ENCODE results near the gene SLC27A2. TPM values are rescaled to one million over a fixed set of nuclear protein-coding genes. Genes with fewer than 3 reads are reported as not detected.

The SLC27A2 gene
- total and polyA plus RNA-seq, 2 experiments from 2014 or later = 2.8 to 9.4 TPM

DNA sequence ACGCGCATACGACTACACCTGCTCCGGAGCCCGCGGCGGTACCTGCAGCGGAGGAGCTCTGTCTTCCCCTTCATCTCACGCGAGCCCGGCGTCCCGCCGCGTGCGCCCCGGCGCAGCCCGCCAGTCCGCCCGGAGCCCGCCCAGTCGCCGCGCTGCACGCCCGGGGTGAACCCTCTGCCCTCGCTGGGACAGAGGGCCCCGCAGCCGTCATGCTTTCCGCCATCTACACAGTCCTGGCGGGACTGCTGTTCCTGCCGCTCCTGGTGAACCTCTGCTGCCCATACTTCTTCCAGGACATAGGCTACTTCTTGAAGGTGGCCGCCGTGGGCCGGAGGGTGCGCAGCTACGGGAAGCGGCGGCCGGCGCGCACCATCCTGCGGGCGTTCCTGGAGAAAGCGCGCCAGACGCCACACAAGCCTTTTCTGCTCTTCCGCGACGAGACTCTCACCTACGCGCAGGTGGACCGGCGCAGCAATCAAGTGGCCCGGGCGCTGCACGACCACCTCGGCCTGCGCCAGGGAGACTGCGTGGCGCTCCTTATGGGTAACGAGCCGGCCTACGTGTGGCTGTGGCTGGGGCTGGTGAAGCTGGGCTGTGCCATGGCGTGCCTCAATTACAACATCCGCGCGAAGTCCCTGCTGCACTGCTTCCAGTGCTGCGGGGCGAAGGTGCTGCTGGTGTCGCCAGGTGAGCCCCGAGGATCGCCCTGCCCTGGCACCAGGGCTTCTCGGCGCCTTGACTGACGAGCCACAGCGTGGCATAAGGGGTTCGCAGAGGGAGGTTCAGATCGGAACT is 420 bp downstream of the SLC27A2 start:
- H4K20me1 ChIP-seq (replicated peaks; ENCODE audit: insufficient read depth) = no peaks in the 10 kb centered on the region
- DNase-seq (ENCODE audit: low spot score) (peak; percentile 65), ATAC-seq (peak; percentile 73)
- peaks cover 16% of the 10 kb centered on the region for H3K4me1 ChIP-seq (ENCODE audit: insufficient read depth)
- Mint-ChIP-seq H3K4me1 (peaks cover 23% of the 10 kb centered on the region), H3K4me3 (peak overlapping the region; percentile 90), H3K9me3 (no peaks in the 10 kb centered on the region), H3K36me3 (ENCODE audit: low read depth) (no peaks in the 10 kb centered on the region; the same call in 2 of the 3 replicates), H3K27me3 (ENCODE audit: insufficient read depth, low read depth, poor library complexity) (peaks cover 28% of the 10 kb centered on the region), H3K27ac (no peak overlapping the region)
- no peaks in the 10 kb centered on the region for H3K79me2 ChIP-seq (replicated peaks; ENCODE audit: insufficient read depth)
- peak overlapping the region; percentile 92 for H3K4me2 ChIP-seq
- peak overlapping the region; percentile 78 for H3K4me3 ChIP-seq
- peaks cover 5% of the 10 kb centered on the region; the same call in 1 of the 2 replicates for H3K9me2 ChIP-seq (ENCODE audit: insufficient read depth)
- peak overlapping the region; percentile 98 for H2AFZ ChIP-seq
- 0 out of 2 replicates have a peak, but pooled peaks cover 3% of the 10 kb centered on the region for H3F3A ChIP-seq (replicated peaks; ENCODE audit: low read depth)
- no peaks in the 10 kb centered on the region for H3K36me3 ChIP-seq (ENCODE audit: insufficient read depth)
- H3K27me3 ChIP-seq (ENCODE audit: insufficient read depth) = peaks cover 51% of the 10 kb centered on the region
- no peak for TF ChIP-seq CREB1 (CRISPR knock-in tag; IDR thresholded peaks at IDR 0.05; ENCODE audit: low read depth)
- 0 out of 2 replicates have a peak, but pooled peaks have one; percentile 5 for TF ChIP-seq POLR2AphosphoS5 (IDR thresholded peaks at IDR 0.05; ENCODE audit: low read depth)
- TF ChIP-seq, protein P1, sequence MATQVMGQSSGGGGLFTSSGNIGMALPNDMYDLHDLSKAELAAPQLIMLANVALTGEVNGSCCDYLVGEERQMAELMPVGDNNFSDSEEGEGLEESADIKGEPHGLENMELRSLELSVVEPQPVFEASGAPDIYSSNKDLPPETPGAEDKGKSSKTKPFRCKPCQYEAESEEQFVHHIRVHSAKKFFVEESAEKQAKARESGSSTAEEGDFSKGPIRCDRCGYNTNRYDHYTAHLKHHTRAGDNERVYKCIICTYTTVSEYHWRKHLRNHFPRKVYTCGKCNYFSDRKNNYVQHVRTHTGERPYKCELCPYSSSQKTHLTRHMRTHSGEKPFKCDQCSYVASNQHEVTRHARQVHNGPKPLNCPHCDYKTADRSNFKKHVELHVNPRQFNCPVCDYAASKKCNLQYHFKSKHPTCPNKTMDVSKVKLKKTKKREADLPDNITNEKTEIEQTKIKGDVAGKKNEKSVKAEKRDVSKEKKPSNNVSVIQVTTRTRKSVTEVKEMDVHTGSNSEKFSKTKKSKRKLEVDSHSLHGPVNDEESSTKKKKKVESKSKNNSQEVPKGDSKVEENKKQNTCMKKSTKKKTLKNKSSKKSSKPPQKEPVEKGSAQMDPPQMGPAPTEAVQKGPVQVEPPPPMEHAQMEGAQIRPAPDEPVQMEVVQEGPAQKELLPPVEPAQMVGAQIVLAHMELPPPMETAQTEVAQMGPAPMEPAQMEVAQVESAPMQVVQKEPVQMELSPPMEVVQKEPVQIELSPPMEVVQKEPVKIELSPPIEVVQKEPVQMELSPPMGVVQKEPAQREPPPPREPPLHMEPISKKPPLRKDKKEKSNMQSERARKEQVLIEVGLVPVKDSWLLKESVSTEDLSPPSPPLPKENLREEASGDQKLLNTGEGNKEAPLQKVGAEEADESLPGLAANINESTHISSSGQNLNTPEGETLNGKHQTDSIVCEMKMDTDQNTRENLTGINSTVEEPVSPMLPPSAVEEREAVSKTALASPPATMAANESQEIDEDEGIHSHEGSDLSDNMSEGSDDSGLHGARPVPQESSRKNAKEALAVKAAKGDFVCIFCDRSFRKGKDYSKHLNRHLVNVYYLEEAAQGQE (IDR thresholded peaks at IDR 0.05; ENCODE audit: unreplicated experiment) = no peak
- TF ChIP-seq, protein P2, sequence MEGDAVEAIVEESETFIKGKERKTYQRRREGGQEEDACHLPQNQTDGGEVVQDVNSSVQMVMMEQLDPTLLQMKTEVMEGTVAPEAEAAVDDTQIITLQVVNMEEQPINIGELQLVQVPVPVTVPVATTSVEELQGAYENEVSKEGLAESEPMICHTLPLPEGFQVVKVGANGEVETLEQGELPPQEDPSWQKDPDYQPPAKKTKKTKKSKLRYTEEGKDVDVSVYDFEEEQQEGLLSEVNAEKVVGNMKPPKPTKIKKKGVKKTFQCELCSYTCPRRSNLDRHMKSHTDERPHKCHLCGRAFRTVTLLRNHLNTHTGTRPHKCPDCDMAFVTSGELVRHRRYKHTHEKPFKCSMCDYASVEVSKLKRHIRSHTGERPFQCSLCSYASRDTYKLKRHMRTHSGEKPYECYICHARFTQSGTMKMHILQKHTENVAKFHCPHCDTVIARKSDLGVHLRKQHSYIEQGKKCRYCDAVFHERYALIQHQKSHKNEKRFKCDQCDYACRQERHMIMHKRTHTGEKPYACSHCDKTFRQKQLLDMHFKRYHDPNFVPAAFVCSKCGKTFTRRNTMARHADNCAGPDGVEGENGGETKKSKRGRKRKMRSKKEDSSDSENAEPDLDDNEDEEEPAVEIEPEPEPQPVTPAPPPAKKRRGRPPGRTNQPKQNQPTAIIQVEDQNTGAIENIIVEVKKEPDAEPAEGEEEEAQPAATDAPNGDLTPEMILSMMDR (conservative IDR thresholded peaks at IDR 0.05; ENCODE audit: low read depth in 2 of 2) = no peak
- no peak overlapping the region for H3K27ac ChIP-seq (ENCODE audit: low read depth)

GRCh38 chr15:50183112-50183794 is 1.3 kb downstream of the SLC27A2 start:
- peaks cover 28% of the 10 kb centered on the region for H3K27me3 Mint-ChIP-seq (ENCODE audit: insufficient read depth, low read depth, poor library complexity)
- TF ChIP-seq ZNF462 (CRISPR knock-in tag; IDR thresholded peaks at IDR 0.05) (no peak), EZH2 (IDR thresholded peaks at IDR 0.05; ENCODE audit: low read depth, unreplicated experiment) (no peak), EZH2phosphoT487 (IDR thresholded peaks at IDR 0.05; ENCODE audit: unreplicated experiment) (no peak)

More at GRCh38 chr15:50183112-50183794, 1.3 kb downstream of the SLC27A2 start:
- ATAC-seq (peak; percentile 7), DNase-seq (ENCODE audit: low spot score) (no peak)
- Histone ChIP-seq H3K4me1 (ENCODE audit: insufficient read depth) (peaks cover 16% of the 10 kb centered on the region), H3K36me3 (ENCODE audit: insufficient read depth) (no peaks in the 10 kb centered on the region), H2AFZ (peak overlapping the region; percentile 98), H3F3A (replicated peaks; ENCODE audit: low read depth) (0 out of 2 replicates have a peak, but pooled peaks cover 3% of the 10 kb centered on the region), H3K79me2 (replicated peaks; ENCODE audit: insufficient read depth) (no peaks in the 10 kb centered on the region), H3K4me3 (peak overlapping the region; percentile 78), H3K4me2 (peak overlapping the region; percentile 92), H3K9me2 (ENCODE audit: insufficient read depth) (no peaks in the 10 kb centered on the region), H3K27me3 (ENCODE audit: insufficient read depth) (peaks cover 51% of the 10 kb centered on the region), H3K27ac (ENCODE audit: low read depth) (no peak overlapping the region), H4K20me1 (replicated peaks; ENCODE audit: insufficient read depth) (no peaks in the 10 kb centered on the region)
- peaks cover 29% of the 10 kb centered on the region for H3K4me1 Mint-ChIP-seq
- peak overlapping the region; percentile 90 for H3K4me3 Mint-ChIP-seq
- H3K36me3 Mint-ChIP-seq (ENCODE audit: low read depth) = no peaks in the 10 kb centered on the region; the same call in 2 of the 3 replicates
- H3K27ac Mint-ChIP-seq = no peak overlapping the region
- no peaks in the 10 kb centered on the region for H3K9me3 Mint-ChIP-seq

Measured in GM23338 (cell line).